Upper lobe of right lung (tissue), 1 donor: Measurements from ENCODE around the gene C7orf57. TPM values are rescaled to one million over a fixed set of nuclear protein-coding genes. Genes with fewer than 3 reads are reported as not detected.

Experiments used
- ATAC-seq: fragments of 200-7000 bp; cut with Tn5 transposase; one replicate; pipeline ENCODE4 v1.9.1; 2020; ENCODE audit warnings: mild to moderate bottlenecking, moderate library complexity
- DNase-seq: peaks from one replicate; pipeline ENCODE4 v3.0.0-alpha.2; 2020
- H3K27ac ChIP-seq: fragments of 200-600 bp; one replicate; pipeline ENCODE4 v1.8.0; 2022
- H3K27me3 ChIP-seq: fragments of 200-600 bp; one replicate; pipeline ENCODE4 v1.8.0; 2022; ENCODE audit warnings: mild to moderate bottlenecking
- H3K36me3 ChIP-seq: fragments of 200-600 bp; one replicate; pipeline ENCODE4 v1.8.0; 2022
- H3K4me1 ChIP-seq: fragments of 200-600 bp; one replicate; pipeline ENCODE4 v1.8.0; 2022
- H3K4me3 ChIP-seq: fragments of 200-600 bp; one replicate; pipeline ENCODE4 v1.8.0; 2022; ENCODE audit warnings: mild to moderate bottlenecking
- H3K9me3 ChIP-seq: fragments of 200-600 bp; one replicate; pipeline ENCODE4 v1.8.0; 2022
- intact Hi-C: fragments of 100-400 bp; cut with DNase I; formaldehyde crosslinking; loops from one replicate; pipeline ENCODE4 v1.11.0; 2022
- total RNA-seq: library from RNA; stranded (reverse); fragmentation: NEBNext Ultra II Directional; extraction: Animal tissue kit (Norgen Biotek cat#: 25700); gene quantifications from one replicate; pipeline ENCODE4 v1.2.1, GENCODE V29; 2021
- TF ChIP-seq, protein P1 (sequence below): fragments of 200-600 bp; IDR thresholded peaks from one replicate; pipeline ENCODE4 v1.8.0; 2022; ENCODE audit warnings: antibody characterized with exemption
- donor health status: DM: no; HTN: yes; CAD: no; lungs with severe emphysema.

C7orf57 gene
- total RNA-seq, 1 donor from 2014 or later, result not detected

GRCh38 chr7:48101968-48102367, 66.6 kb downstream of the C7orf57 start:
- H3K27me3 ChIP-seq, result no peaks in the 10 kb centered on the region
- intact Hi-C loops, result no loop called here
- peaks cover 10% of the 10 kb centered on the region for H3K4me1 ChIP-seq
- no peak for DNase-seq
- peak; percentile 53 for ATAC-seq
- H3K4me3 ChIP-seq, result no peak overlapping the region
- peaks cover 94% of the 10 kb centered on the region for H3K36me3 ChIP-seq
- no peaks in the 10 kb centered on the region for H3K9me3 ChIP-seq
- TF ChIP-seq, protein P1, sequence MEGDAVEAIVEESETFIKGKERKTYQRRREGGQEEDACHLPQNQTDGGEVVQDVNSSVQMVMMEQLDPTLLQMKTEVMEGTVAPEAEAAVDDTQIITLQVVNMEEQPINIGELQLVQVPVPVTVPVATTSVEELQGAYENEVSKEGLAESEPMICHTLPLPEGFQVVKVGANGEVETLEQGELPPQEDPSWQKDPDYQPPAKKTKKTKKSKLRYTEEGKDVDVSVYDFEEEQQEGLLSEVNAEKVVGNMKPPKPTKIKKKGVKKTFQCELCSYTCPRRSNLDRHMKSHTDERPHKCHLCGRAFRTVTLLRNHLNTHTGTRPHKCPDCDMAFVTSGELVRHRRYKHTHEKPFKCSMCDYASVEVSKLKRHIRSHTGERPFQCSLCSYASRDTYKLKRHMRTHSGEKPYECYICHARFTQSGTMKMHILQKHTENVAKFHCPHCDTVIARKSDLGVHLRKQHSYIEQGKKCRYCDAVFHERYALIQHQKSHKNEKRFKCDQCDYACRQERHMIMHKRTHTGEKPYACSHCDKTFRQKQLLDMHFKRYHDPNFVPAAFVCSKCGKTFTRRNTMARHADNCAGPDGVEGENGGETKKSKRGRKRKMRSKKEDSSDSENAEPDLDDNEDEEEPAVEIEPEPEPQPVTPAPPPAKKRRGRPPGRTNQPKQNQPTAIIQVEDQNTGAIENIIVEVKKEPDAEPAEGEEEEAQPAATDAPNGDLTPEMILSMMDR, result peak; percentile 24
- H3K27ac ChIP-seq, result no peak overlapping the region

GRCh38 chr7:48102530-48102929, 67.2 kb downstream of the C7orf57 start:
- intact Hi-C loops, result no loop called here
- H3K4me1 ChIP-seq, result peaks cover 9% of the 10 kb centered on the region
- ATAC-seq (no peak), DNase-seq (no peak)
- peaks cover 96% of the 10 kb centered on the region for H3K36me3 ChIP-seq
- H3K4me3 ChIP-seq, result no peak overlapping the region
- TF ChIP-seq, protein P1, result no peak
- H3K27ac ChIP-seq, result no peak overlapping the region
- no peaks in the 10 kb centered on the region for H3K27me3 ChIP-seq
- H3K9me3 ChIP-seq, result no peaks in the 10 kb centered on the region

DNA sequence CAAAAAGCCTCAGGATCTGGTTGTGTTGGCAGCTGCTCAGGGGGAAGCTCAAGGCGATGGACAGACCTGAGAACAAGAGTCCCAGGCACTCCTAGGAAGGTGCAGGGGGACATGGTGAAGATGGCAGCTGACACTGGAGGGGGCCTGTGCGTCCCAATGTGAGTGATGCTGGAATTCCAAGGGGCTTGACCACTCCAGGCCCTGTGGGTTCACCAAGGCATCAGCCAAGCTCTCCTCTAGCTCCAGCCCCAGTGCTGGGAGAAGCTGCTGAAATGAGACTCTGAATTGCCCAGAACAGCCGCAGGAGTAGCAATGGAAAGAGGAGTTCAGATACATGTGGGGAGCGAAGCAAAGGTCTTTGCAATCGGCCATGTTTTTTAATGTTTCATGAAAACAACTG, 69.7 kb downstream of the C7orf57 start:
- Histone ChIP-seq H3K4me3 (no peak overlapping the region), H3K9me3 (no peaks in the 10 kb centered on the region), H3K27ac (no peak overlapping the region), H3K36me3 (peaks cover 90% of the 10 kb centered on the region), H3K27me3 (no peaks in the 10 kb centered on the region), H3K4me1 (no peaks in the 10 kb centered on the region)
- TF ChIP-seq, protein P1, result no peak
- DNase-seq (no peak), ATAC-seq (no peak)
- intact Hi-C loops, result no loop called here

- no peaks in the 10 kb centered on the region for H3K4me1 ChIP-seq
- no peaks in the 10 kb centered on the region for H3K9me3 ChIP-seq
- no peaks in the 10 kb centered on the region for H3K27me3 ChIP-seq
- H3K4me3 ChIP-seq, result no peak overlapping the region
- ATAC-seq (no peak), DNase-seq (no peak)
- no peak overlapping the region for H3K27ac ChIP-seq
- peaks cover 69% of the 10 kb centered on the region for H3K36me3 ChIP-seq
- intact Hi-C loops, result no loop called here
- TF ChIP-seq, protein P1, result no peak
These were observed 71.7 kb downstream of the C7orf57 start for GRCh38 chr7:48106906-48107659.

GRCh38 chr7:48107926-48108472, 72.7 kb downstream of the C7orf57 start:
- Histone ChIP-seq H3K27ac (no peak overlapping the region), H3K36me3 (peaks cover 60% of the 10 kb centered on the region)
- intact Hi-C loops, result no loop called here

More at GRCh38 chr7:48107926-48108472, 72.7 kb downstream of the C7orf57 start:
- H3K4me3 ChIP-seq, result no peak overlapping the region
- DNase-seq, result no peak
- H3K9me3 ChIP-seq, result no peaks in the 10 kb centered on the region
- H3K4me1 ChIP-seq, result no peaks in the 10 kb centered on the region
- H3K27me3 ChIP-seq, result no peaks in the 10 kb centered on the region
- TF ChIP-seq, protein P1, result no peak
- no peak for ATAC-seq
